GM23248 (cell line): ENCODE data around the gene ZDHHC13.

Experiments used
- EZH2 ChIP-seq: fragments of 200-600 bp; sonication (generic); IDR thresholded peaks from 2 replicates; pipeline ENCODE4 v1.6.1; 2018; ENCODE audit warnings: antibody characterized with exemption, mild to moderate bottlenecking; ENCODE audit not compliant: insufficient read depth, poor library complexity, severe bottlenecking
- EZH2phosphoT487 ChIP-seq: fragments of 200-600 bp; sonication (generic); IDR thresholded peaks from 2 replicates; pipeline ENCODE4 v1.6.1; 2018; ENCODE audit warnings: antibody characterized with exemption, moderate library complexity, mild to moderate bottlenecking, low read depth; ENCODE audit not compliant: insufficient read depth

- no peak for TF ChIP-seq EZH2phosphoT487
- no peak for TF ChIP-seq EZH2
These were observed 47.9 kb downstream of the ZDHHC13 start for GRCh38 chr11:19164881-19165280.
